Measurements from ENCODE around the gene RBFOX2.

RBFOX2 gene

DNA sequence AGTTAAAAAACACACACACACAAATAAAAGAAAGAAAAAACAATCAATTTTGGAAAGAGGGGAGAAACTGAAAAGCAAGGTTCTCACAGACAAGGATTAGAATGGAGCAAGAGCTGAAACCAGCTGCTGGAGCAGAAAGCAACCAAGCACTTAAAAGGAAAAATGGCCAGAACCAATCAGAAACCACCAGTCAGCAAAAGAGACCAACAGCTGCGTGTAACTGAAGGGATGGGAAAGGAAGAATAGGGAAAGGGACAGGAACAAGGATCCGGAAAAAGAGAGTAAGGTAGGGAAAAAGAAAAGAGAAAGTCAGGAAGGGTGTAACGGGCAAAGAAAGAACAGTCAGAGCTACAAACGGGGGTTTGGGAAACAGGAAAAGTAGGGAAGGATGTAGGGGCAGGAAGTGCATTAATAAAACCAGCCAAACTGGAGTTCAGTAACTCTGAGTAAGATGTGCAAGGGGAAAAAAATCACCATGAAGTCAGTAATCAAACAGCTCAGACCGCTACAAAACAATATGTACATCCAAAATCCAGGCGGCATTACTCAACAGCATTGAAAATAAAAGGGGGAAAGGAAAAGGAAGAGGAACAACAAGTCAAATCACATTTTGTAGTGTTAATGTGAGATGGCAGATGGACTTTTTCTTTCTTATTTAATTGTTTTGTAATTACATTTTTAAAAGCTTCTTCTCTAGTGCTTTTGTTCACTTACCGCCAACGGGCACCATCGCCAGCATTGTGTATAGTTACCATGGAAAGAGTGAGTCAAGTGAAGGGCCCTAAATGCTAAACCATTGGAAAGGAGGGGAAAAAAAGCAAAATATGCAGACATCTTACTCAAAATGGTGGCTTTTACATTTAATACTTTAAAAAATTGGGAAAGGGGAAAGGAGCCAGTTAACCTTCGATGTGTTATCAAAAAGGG is 261.7 kb downstream of the RBFOX2 start:
- Histone ChIP-seq H3K4me3 (ENCODE audit: low read length) (no peak overlapping the region), H2BK5ac (ENCODE audit: low read length) (no peak overlapping the region), H3K4me2 (ENCODE audit: low read length) (no peak overlapping the region), H3K4ac (ENCODE audit: low read depth, low read length) (no peak overlapping the region), H3K27ac (ENCODE audit: low read depth, low read length) (no peak overlapping the region), H3K23ac (ENCODE audit: low read length) (no peak overlapping the region), H3K27me3 (ENCODE audit: insufficient read depth, low read length, poor library complexity) (no peaks in the 10 kb centered on the region), H4K8ac (ENCODE audit: low read depth, low read length) (no peak overlapping the region), H3K18ac (ENCODE audit: low read length) (no peak overlapping the region), H3K79me1 (ENCODE audit: low read length) (no peaks in the 10 kb centered on the region), H4K5ac (ENCODE audit: low read length) (no peak overlapping the region), H2AK5ac (ENCODE audit: low read length) (no peak overlapping the region), H3K9ac (ENCODE audit: low read length) (no peak overlapping the region), H3K79me2 (ENCODE audit: control insufficient read depth, insufficient read depth, low read length) (no peaks in the 10 kb centered on the region), H3K4me1 (ENCODE audit: control insufficient read depth, low read depth, low read length) (peaks cover 2% of the 10 kb centered on the region), H2BK15ac (replicated peaks; ENCODE audit: low read depth) (no peak overlapping the region), H3K36me3 (ENCODE audit: control insufficient read depth, insufficient read depth, low read length) (no peaks in the 10 kb centered on the region), H3K56ac (ENCODE audit: low read length) (no peak overlapping the region), H2BK120ac (ENCODE audit: low read depth, low read length) (no peak overlapping the region)
- WGBS (ENCODE audit: extremely low coverage, insufficient coverage, low lambda C conversion rate): no CpG with 5 or more reads among the region's 10 CpGs
- no peak for DNase-seq

DNA sequence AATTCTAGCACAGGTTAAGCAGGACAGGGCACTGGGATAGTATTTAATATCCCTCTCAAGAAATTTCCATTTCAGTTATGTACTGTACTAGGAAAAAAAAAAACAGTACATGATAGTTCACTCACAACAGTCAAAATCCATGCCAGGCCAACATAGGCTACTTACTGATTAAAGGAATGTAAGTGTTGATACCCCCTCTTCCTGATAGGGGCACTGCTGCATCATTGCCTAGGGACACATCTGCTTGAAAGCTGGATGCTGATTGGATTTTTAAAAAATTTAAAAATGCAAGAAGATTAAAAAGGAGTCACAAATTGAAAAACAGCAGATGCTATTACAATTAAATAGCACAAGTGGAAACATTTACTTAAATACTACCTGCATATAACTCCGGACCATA is 267.6 kb downstream of the RBFOX2 start:
- Histone ChIP-seq H2BK15ac (replicated peaks; ENCODE audit: low read depth) (no peak overlapping the region), H4K5ac (ENCODE audit: low read length) (no peak overlapping the region), H3K56ac (ENCODE audit: low read length) (no peak overlapping the region), H3K4ac (ENCODE audit: low read depth, low read length) (no peak overlapping the region), H3K4me2 (ENCODE audit: low read length) (no peak overlapping the region), H3K4me1 (ENCODE audit: control insufficient read depth, low read depth, low read length) (no peaks in the 10 kb centered on the region), H3K18ac (ENCODE audit: low read length) (no peak overlapping the region), H3K79me1 (ENCODE audit: low read length) (no peaks in the 10 kb centered on the region), H3K9ac (ENCODE audit: low read length) (no peak overlapping the region), H3K4me3 (ENCODE audit: low read length) (no peak overlapping the region), H2AK5ac (ENCODE audit: low read length) (no peak overlapping the region), H3K79me2 (ENCODE audit: control insufficient read depth, insufficient read depth, low read length) (no peaks in the 10 kb centered on the region), H4K8ac (ENCODE audit: low read depth, low read length) (no peak overlapping the region), H3K23ac (ENCODE audit: low read length) (no peak overlapping the region), H3K36me3 (ENCODE audit: control insufficient read depth, insufficient read depth, low read length) (peaks cover 2% of the 10 kb centered on the region), H2BK120ac (ENCODE audit: low read depth, low read length) (no peak overlapping the region), H3K27ac (ENCODE audit: low read depth, low read length) (no peak overlapping the region), H2BK5ac (ENCODE audit: low read length) (no peak overlapping the region), H3K27me3 (ENCODE audit: insufficient read depth, low read length, poor library complexity) (no peaks in the 10 kb centered on the region)
- WGBS (ENCODE audit: extremely low coverage, insufficient coverage, low lambda C conversion rate): no CpG with 5 or more reads among the region's 1 CpG
- peak; percentile 56 for DNase-seq

DNA sequence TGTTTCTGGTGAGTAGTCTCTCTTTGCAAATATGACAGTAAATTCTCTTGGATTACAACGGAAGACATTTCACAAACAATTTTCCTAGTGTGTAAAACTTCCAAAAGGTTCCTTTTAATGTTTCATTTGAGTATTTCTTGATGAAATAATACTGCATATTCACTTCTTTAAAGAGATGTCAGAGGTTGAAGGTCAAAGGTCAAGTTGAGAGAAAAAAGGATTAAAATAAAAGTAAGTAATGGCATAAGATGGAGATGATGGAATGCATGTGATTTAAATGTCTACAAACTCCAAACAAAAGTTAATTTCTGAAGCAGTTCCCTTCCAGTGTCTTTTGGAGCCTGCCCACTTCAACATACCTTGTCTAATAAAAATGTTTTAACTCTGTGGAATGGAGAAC is 270.2 kb downstream of the RBFOX2 start:
- Histone ChIP-seq H2AK5ac (ENCODE audit: low read length) (no peak overlapping the region), H3K27ac (ENCODE audit: low read depth, low read length) (no peak overlapping the region), H4K5ac (ENCODE audit: low read length) (no peak overlapping the region), H4K8ac (ENCODE audit: low read depth, low read length) (no peak overlapping the region), H3K18ac (ENCODE audit: low read length) (no peak overlapping the region), H3K4me3 (ENCODE audit: low read length) (no peak overlapping the region), H3K36me3 (ENCODE audit: control insufficient read depth, insufficient read depth, low read length) (peaks cover 2% of the 10 kb centered on the region), H3K27me3 (ENCODE audit: insufficient read depth, low read length, poor library complexity) (no peaks in the 10 kb centered on the region), H3K79me2 (ENCODE audit: control insufficient read depth, insufficient read depth, low read length) (no peaks in the 10 kb centered on the region), H3K9ac (ENCODE audit: low read length) (no peak overlapping the region), H2BK120ac (ENCODE audit: low read depth, low read length) (no peak overlapping the region), H3K56ac (ENCODE audit: low read length) (no peak overlapping the region), H3K4me1 (ENCODE audit: control insufficient read depth, low read depth, low read length) (no peaks in the 10 kb centered on the region), H2BK5ac (ENCODE audit: low read length) (no peak overlapping the region), H3K4ac (ENCODE audit: low read depth, low read length) (no peak overlapping the region), H2BK15ac (replicated peaks; ENCODE audit: low read depth) (no peak overlapping the region), H3K79me1 (ENCODE audit: low read length) (no peaks in the 10 kb centered on the region), H3K23ac (ENCODE audit: low read length) (no peak overlapping the region), H3K4me2 (ENCODE audit: low read length) (no peak overlapping the region)
- WGBS (ENCODE audit: extremely low coverage, insufficient coverage, low lambda C conversion rate): no CpG with 5 or more reads among the region's 1 CpG
- DNase-seq: no peak

DNA sequence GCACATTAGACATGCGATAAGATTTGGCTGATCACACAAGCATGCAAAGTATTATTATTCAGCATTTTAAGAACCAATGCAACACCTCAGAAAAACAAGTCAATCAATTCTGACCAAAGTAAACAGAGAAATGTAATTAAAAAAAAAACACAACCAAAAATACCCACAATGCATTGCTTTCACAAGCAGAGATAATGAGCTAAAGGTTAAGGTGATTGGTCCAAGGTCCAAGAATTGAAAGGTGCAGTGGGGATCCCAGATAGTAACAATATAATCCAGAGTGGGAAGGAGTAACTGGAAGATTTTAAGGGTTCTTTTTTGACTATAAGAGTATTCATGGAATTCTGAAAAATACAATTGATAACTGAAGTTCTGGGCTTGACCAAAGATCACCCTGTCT is 271.9 kb downstream of the RBFOX2 start:
- Histone ChIP-seq H2BK5ac (ENCODE audit: low read length) (no peak overlapping the region), H3K9ac (ENCODE audit: low read length) (no peak overlapping the region), H2BK15ac (replicated peaks; ENCODE audit: low read depth) (no peak overlapping the region), H3K27me3 (ENCODE audit: insufficient read depth, low read length, poor library complexity) (no peaks in the 10 kb centered on the region), H3K4me1 (ENCODE audit: control insufficient read depth, low read depth, low read length) (no peaks in the 10 kb centered on the region), H3K4ac (ENCODE audit: low read depth, low read length) (no peak overlapping the region), H3K36me3 (ENCODE audit: control insufficient read depth, insufficient read depth, low read length) (peaks cover 2% of the 10 kb centered on the region), H3K56ac (ENCODE audit: low read length) (no peak overlapping the region), H3K79me1 (ENCODE audit: low read length) (no peaks in the 10 kb centered on the region), H3K4me2 (ENCODE audit: low read length) (no peak overlapping the region), H3K18ac (ENCODE audit: low read length) (no peak overlapping the region), H3K4me3 (ENCODE audit: low read length) (no peak overlapping the region), H3K79me2 (ENCODE audit: control insufficient read depth, insufficient read depth, low read length) (no peaks in the 10 kb centered on the region), H3K23ac (ENCODE audit: low read length) (no peak overlapping the region), H4K8ac (ENCODE audit: low read depth, low read length) (no peak overlapping the region), H2BK120ac (ENCODE audit: low read depth, low read length) (no peak overlapping the region), H2AK5ac (ENCODE audit: low read length) (no peak overlapping the region), H3K27ac (ENCODE audit: low read depth, low read length) (no peak overlapping the region), H4K5ac (ENCODE audit: low read length) (no peak overlapping the region)
- DNase-seq: no peak
- WGBS (ENCODE audit: extremely low coverage, insufficient coverage, low lambda C conversion rate): no CpG with 5 or more reads among the region's 1 CpG

DNA sequence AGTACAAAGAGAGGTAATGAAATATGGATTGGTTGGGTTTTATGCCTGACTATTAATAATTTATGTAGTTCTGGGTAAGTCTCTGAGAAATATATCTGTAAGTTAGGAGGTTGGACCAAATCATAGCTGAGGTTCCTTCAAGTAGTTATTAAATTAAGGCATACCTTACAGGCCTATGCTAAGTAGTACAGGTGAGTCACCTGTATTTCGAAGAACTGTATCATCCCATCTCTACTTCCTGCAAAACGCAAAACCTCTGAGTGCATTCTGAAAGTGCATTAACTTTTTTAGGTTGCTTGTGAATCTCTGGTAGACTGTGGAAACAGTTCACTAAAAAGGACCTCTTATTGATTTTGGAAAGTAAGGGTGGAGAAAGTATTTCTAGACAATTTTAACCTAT is 273.9 kb downstream of the RBFOX2 start:
- Histone ChIP-seq H3K23ac (ENCODE audit: low read length) (no peak overlapping the region), H3K36me3 (ENCODE audit: control insufficient read depth, insufficient read depth, low read length) (peaks cover 2% of the 10 kb centered on the region), H3K56ac (ENCODE audit: low read length) (no peak overlapping the region), H4K8ac (ENCODE audit: low read depth, low read length) (no peak overlapping the region), H2BK5ac (ENCODE audit: low read length) (no peak overlapping the region), H3K27ac (ENCODE audit: low read depth, low read length) (no peak overlapping the region), H3K9ac (ENCODE audit: low read length) (no peak overlapping the region), H2BK120ac (ENCODE audit: low read depth, low read length) (no peak overlapping the region), H3K27me3 (ENCODE audit: insufficient read depth, low read length, poor library complexity) (no peaks in the 10 kb centered on the region), H4K5ac (ENCODE audit: low read length) (no peak overlapping the region), H3K79me2 (ENCODE audit: control insufficient read depth, insufficient read depth, low read length) (no peaks in the 10 kb centered on the region), H3K4me2 (ENCODE audit: low read length) (no peak overlapping the region), H3K4me1 (ENCODE audit: control insufficient read depth, low read depth, low read length) (no peaks in the 10 kb centered on the region), H3K4ac (ENCODE audit: low read depth, low read length) (no peak overlapping the region), H2BK15ac (replicated peaks; ENCODE audit: low read depth) (no peak overlapping the region), H3K79me1 (ENCODE audit: low read length) (no peaks in the 10 kb centered on the region), H3K4me3 (ENCODE audit: low read length) (no peak overlapping the region), H2AK5ac (ENCODE audit: low read length) (no peak overlapping the region), H3K18ac (ENCODE audit: low read length) (no peak overlapping the region)
- WGBS (ENCODE audit: extremely low coverage, insufficient coverage, low lambda C conversion rate): no CpG with 5 or more reads among the region's 2 CpGs
- no peak for DNase-seq

DNA sequence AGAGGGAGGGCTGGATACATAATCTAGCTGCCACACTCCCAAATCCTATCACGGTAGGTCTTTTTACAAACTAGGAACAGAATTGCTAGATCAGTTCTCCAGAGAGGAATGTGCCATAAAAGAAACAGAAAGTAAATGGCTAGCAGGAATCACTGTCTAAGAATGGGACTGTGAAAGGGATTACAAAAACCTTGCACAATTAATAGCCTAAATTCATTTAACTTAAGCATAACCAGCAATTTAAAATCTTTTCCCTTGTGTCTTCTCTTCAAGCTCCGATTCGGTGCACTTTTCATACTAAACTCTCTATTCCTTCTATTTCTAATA is 275.8 kb downstream of the RBFOX2 start:
- Histone ChIP-seq H3K79me1 (ENCODE audit: low read length) (no peaks in the 10 kb centered on the region), H2BK5ac (ENCODE audit: low read length) (no peak overlapping the region), H3K4me2 (ENCODE audit: low read length) (no peak overlapping the region), H3K56ac (ENCODE audit: low read length) (no peak overlapping the region), H4K5ac (ENCODE audit: low read length) (no peak overlapping the region), H3K27ac (ENCODE audit: low read depth, low read length) (no peak overlapping the region), H4K8ac (ENCODE audit: low read depth, low read length) (no peak overlapping the region), H3K18ac (ENCODE audit: low read length) (no peak overlapping the region), H3K9ac (ENCODE audit: low read length) (no peak overlapping the region), H2BK15ac (replicated peaks; ENCODE audit: low read depth) (no peak overlapping the region), H2AK5ac (ENCODE audit: low read length) (no peak overlapping the region), H3K79me2 (ENCODE audit: control insufficient read depth, insufficient read depth, low read length) (no peaks in the 10 kb centered on the region), H2BK120ac (ENCODE audit: low read depth, low read length) (no peak overlapping the region), H3K36me3 (ENCODE audit: control insufficient read depth, insufficient read depth, low read length) (no peaks in the 10 kb centered on the region), H3K4me1 (ENCODE audit: control insufficient read depth, low read depth, low read length) (no peaks in the 10 kb centered on the region), H3K4ac (ENCODE audit: low read depth, low read length) (no peak overlapping the region), H3K4me3 (ENCODE audit: low read length) (no peak overlapping the region), H3K27me3 (ENCODE audit: insufficient read depth, low read length, poor library complexity) (no peaks in the 10 kb centered on the region), H3K23ac (ENCODE audit: low read length) (no peak overlapping the region)
- no peak for DNase-seq
- no CpG with 5 or more reads among the region's 3 CpGs for WGBS (ENCODE audit: extremely low coverage, insufficient coverage, low lambda C conversion rate)
